Fibroblast of lung (primary cell): ENCODE data around the gene HMOX2. TPM values are rescaled to one million over a fixed set of nuclear protein-coding genes. Genes with fewer than 3 reads are reported as not detected.

Source experiments
- DNase-seq, 2 donors: peaks; one replicate each; pipeline versions ENCODE4 v3.0.0 to v3.0.0-alpha.2; 2010; ENCODE audit warnings: low read depth in 2 of 2
- H2AFZ ChIP-seq: 2 replicates; pipeline ENCODE4 v1.5.1; 2012; ENCODE audit warnings: low read length, control low read depth, inconsistent platforms
- H3K27ac ChIP-seq: 2 replicates; pipeline ENCODE4 v1.5.1; 2011; ENCODE audit warnings: low read length, control low read depth; ENCODE audit not compliant: insufficient read depth
- H3K27me3 ChIP-seq: 2 replicates; pipeline ENCODE4 v1.5.1; 2011; ENCODE audit warnings: mild to moderate bottlenecking, low read length; ENCODE audit not compliant: control insufficient read depth, insufficient read depth
- H3K36me3 ChIP-seq: 2 replicates; pipeline ENCODE4 v1.5.1; 2011; ENCODE audit warnings: low read length; ENCODE audit not compliant: control insufficient read depth, insufficient read depth
- H3K4me1 ChIP-seq: 2 replicates; pipeline ENCODE4 v1.5.1; 2011; ENCODE audit warnings: low read length; ENCODE audit not compliant: control insufficient read depth, insufficient read depth; ENCODE audit errors: extremely low read depth
- H3K4me2 ChIP-seq: 2 replicates; pipeline ENCODE4 v1.5.1; 2011; ENCODE audit warnings: low read length, control low read depth; ENCODE audit not compliant: insufficient read depth; ENCODE audit errors: extremely low read depth
- H3K4me3 ChIP-seq, 4 experiments: fragments of 200-600 bp in 1 of 4; sonication (generic) in 1 of 4; replicated peaks in 1 of 4; 2 replicates each; pipeline ENCODE4 v1.5.1; 2011 to 2016; ENCODE audit warnings: low read length in 4 of 4, low read depth in 3 of 4, mild to moderate bottlenecking in 3 of 4, control low read depth in 2 of 4, inconsistent platforms in 1 of 4, mixed read lengths in 1 of 4; ENCODE audit not compliant: insufficient read depth in 1 of 4; ENCODE audit errors: control extremely low read depth in 1 of 4
- H3K79me2 ChIP-seq: 2 replicates; pipeline ENCODE4 v1.5.1; 2012; ENCODE audit warnings: mild to moderate bottlenecking, low read length, inconsistent platforms; ENCODE audit not compliant: control insufficient read depth, insufficient read depth
- H3K9ac ChIP-seq: 2 replicates; pipeline ENCODE4 v1.5.1; 2011; ENCODE audit warnings: mild to moderate bottlenecking, low read length, control low read depth; ENCODE audit not compliant: insufficient read depth
- H3K9me3 ChIP-seq: 2 replicates; pipeline ENCODE4 v1.5.1; 2012; ENCODE audit warnings: low read depth, low read length; ENCODE audit not compliant: control insufficient read depth, insufficient read depth
- H4K20me1 ChIP-seq: 2 replicates; pipeline ENCODE4 v1.5.1; 2011; ENCODE audit warnings: low read length; ENCODE audit not compliant: control insufficient read depth, insufficient read depth; ENCODE audit errors: extremely low read depth
- EZH2 ChIP-seq: IDR thresholded peaks from 2 replicates; pipeline ENCODE4 v1.5.1; 2012; ENCODE audit warnings: low read length, control low read depth, mild to moderate bottlenecking; ENCODE audit errors: missing control alignments
- polyA plus RNA-seq, 2 donors: library from polyadenylated mRNA; depleted of rRNA in 1 of 2; stranded (reverse) in 1 of 2; unstranded in 1 of 2; fragments of >200 nt; gene quantifications; 2 replicates each; pipeline ENCODE4 v1.2.1, GENCODE V29; 2011 to 2012; ENCODE audit warnings: missing spikeins in 1 of 2
- total RNA-seq: library from RNA; depleted of rRNA; stranded (reverse); fragments of >200 nt; gene quantifications from 2 replicates; pipeline ENCODE4 v1.2.1, GENCODE V29; 2014
- TF ChIP-seq, protein P1 (sequence below), 2 donors: IDR thresholded peaks in 1 of 2; conservative IDR thresholded peaks in 1 of 2; 1 replicate in 1 of 2; 2 replicates in 1 of 2; pipeline ENCODE4 v1.5.1; 2011 to 2012; ENCODE audit warnings: low read length in 2 of 2, control low read depth in 1 of 2, inconsistent platforms in 1 of 2, low read depth in 1 of 2, mild to moderate bottlenecking in 1 of 2

HMOX2 gene
- total and polyA plus RNA-seq, 2 donors (not counting 1 experiment from before 2014, with no cell fraction given), result 40.0 to 45.7 TPM

DNA sequence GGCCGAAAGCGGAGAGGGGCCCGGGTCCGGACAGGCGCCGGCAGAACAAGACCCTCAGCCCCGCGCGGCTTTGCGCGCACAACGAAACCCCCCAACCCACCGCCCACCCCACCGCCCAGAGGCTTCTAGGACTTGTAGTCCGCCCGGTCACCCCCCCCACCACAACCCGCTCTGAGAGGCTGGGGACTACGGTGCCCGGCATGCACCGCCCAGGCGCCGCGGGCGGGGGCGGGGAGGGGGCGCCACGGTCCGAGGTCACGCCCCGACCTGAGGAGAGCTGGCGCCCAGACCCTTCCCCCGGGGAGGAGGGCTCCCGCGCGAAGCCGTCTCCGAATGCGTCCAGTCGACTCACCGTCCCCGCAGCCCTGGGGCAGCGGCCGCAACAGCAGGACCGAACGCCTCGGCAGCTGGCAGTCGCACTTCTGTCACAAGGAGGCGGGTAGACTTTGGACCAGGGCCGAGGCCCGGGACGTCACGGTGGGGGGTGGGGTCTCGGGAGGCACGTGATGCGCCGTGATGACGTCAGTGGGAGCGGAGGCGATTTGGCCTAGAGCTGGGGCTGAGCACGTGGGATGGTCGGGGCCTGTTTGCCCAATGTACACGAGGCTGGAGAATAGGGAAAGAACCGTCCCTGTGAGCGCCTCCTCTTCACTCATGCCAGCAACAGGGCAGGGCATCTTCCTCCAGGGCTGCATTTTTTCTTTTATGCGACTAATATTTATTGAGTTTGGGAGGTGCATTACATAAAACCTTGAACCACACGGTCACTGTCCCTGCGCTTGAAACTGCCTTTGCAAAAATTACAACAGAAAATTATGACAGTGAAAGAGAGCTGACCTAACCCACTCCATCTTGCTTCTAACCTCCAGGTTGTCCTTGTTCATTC, 62.4 kb downstream of the HMOX2 start, which contains the start of gene CDIP1:
CDIP1 (minus strand) TSS at position 424 of the 886 bp plus-strand sequence. CDS start 24,643 bp downstream, outside the sequence.
- Histone ChIP-seq H2AFZ (peak within 1 kb of the TSS; percentile 37), H3K27me3 (no peaks in the 10 kb centered on the region), H3K9ac (peak within 1 kb of the TSS; percentile 59), H3K4me1 (no peaks in the 10 kb centered on the region), H3K27ac (peak within 1 kb of the TSS; percentile 46), H3K9me3 (no peaks in the 10 kb centered on the region), H3K4me2 (peak within 1 kb of the TSS; percentile 60), H3K79me2 (no peaks in the 10 kb centered on the region), H3K36me3 (no peaks in the 10 kb centered on the region), H3K4me3 (peak within 1 kb of the TSS; percentile 43 to 68 (median 48)), H4K20me1 (no peaks in the 10 kb centered on the region)
- DNase-seq, result peak; percentile 90 to 96
- TF ChIP-seq, protein P1, sequence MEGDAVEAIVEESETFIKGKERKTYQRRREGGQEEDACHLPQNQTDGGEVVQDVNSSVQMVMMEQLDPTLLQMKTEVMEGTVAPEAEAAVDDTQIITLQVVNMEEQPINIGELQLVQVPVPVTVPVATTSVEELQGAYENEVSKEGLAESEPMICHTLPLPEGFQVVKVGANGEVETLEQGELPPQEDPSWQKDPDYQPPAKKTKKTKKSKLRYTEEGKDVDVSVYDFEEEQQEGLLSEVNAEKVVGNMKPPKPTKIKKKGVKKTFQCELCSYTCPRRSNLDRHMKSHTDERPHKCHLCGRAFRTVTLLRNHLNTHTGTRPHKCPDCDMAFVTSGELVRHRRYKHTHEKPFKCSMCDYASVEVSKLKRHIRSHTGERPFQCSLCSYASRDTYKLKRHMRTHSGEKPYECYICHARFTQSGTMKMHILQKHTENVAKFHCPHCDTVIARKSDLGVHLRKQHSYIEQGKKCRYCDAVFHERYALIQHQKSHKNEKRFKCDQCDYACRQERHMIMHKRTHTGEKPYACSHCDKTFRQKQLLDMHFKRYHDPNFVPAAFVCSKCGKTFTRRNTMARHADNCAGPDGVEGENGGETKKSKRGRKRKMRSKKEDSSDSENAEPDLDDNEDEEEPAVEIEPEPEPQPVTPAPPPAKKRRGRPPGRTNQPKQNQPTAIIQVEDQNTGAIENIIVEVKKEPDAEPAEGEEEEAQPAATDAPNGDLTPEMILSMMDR (conservative IDR thresholded peaks at IDR 0.05 in 1 of 2, IDR thresholded peaks at IDR 0.05 in 1 of 2; ENCODE audit: low read depth in 1 of 2, low read length in 2 of 2), result no peak

DNA sequence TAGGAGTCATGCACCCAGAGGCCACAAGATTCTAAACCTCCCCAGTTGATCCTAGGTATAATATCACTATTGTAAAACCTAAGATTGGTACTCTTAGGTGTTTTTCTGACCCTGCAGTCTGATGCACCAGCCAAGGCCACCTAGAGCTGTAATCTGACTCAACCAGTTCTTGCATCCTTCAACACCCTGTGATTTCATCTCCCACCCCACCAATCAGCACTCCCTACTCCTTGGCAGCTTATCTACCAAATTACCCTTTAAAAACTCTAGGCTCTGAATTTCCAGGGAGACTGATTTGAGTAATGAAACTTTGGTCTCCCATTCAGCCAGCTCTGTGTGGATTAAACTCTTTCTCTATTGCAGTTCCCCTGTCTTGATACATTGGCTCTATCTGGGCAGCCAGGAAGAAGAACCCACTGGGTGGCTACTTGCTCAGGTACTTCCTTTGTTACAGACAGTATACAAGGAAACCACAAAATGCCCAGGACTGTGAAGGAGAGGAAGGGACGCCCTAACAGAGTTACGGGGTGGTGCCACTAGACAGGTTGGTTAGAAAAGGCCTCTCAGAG, 63.6 kb downstream of the HMOX2 start:
- Histone ChIP-seq H3K4me3 (no peak overlapping the region), H3K36me3 (no peaks in the 10 kb centered on the region), H3K9me3 (no peaks in the 10 kb centered on the region), H3K4me1 (no peaks in the 10 kb centered on the region), H3K9ac (no peak overlapping the region), H4K20me1 (no peaks in the 10 kb centered on the region), H3K27ac (no peak overlapping the region), H3K27me3 (no peaks in the 10 kb centered on the region), H3K4me2 (no peak overlapping the region), H3K79me2 (no peaks in the 10 kb centered on the region), H2AFZ (no peak overlapping the region)
- no peak for DNase-seq
- no peak for TF ChIP-seq EZH2
- TF ChIP-seq, protein P1 (conservative IDR thresholded peaks at IDR 0.05 in 1 of 2, IDR thresholded peaks at IDR 0.05 in 1 of 2; ENCODE audit: low read depth in 1 of 2, low read length in 2 of 2), result no peak

DNA sequence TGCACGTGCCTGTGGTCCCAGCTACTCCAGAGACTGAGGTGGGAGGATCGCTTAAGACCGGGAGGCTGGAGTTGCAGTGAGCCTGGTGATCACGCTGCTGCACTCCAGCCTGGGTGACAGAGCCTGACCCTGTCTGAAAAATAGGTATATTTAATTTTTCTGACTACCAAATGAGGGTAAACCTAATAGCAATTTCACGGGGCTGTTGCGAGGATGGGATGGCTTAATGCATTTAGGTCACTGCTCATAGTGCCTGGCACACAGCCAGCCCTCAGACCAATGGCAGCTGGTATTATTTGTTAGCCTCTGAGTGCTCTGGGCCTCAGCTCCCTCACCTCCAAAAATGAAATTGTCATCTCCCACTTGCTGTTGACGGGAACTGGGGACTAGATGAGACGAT, 68.3 kb downstream of the HMOX2 start:
- Histone ChIP-seq H4K20me1 (no peaks in the 10 kb centered on the region), H3K9ac (no peak overlapping the region), H3K79me2 (no peaks in the 10 kb centered on the region), H3K4me3 (no peak overlapping the region), H3K4me2 (no peak overlapping the region), H3K4me1 (no peaks in the 10 kb centered on the region), H3K27ac (no peak overlapping the region), H3K27me3 (peaks cover 2% of the 10 kb centered on the region), H2AFZ (no peak overlapping the region), H3K36me3 (no peaks in the 10 kb centered on the region), H3K9me3 (no peaks in the 10 kb centered on the region)
- no peak for DNase-seq
- no peak for TF ChIP-seq EZH2
- TF ChIP-seq, protein P1 (conservative IDR thresholded peaks at IDR 0.05 in 1 of 2, IDR thresholded peaks at IDR 0.05 in 1 of 2; ENCODE audit: low read depth in 1 of 2, low read length in 2 of 2), result no peak
